Left ventricle myocardium inferior (tissue), 1 donor: ENCODE results near the gene GATAD2B. TPM values are rescaled to one million over a fixed set of nuclear protein-coding genes. Genes with fewer than 3 reads are reported as not detected.

Experiments used
- DNase-seq: peaks from one replicate; pipeline ENCODE4 v3.0.0-alpha.2; 2020
- H3K27ac ChIP-seq: fragments of 200-600 bp; replicated peaks from 2 replicates; pipeline ENCODE4 v1.8.0; 2021
- H3K27me3 ChIP-seq: fragments of 200-600 bp; 2 replicates; pipeline ENCODE4 v1.8.0; 2021; ENCODE audit warnings: low read depth
- H3K36me3 ChIP-seq: fragments of 200-600 bp; 2 replicates; pipeline ENCODE4 v1.8.0; 2021
- H3K4me1 ChIP-seq: fragments of 200-600 bp; 2 replicates; pipeline ENCODE4 v1.8.0; 2021
- H3K4me3 ChIP-seq: fragments of 200-600 bp; 2 replicates; pipeline ENCODE4 v1.8.0; 2021; ENCODE audit warnings: mild to moderate bottlenecking, moderate library complexity
- H3K9me3 ChIP-seq: fragments of 200-600 bp; replicated peaks from 2 replicates; pipeline ENCODE4 v1.8.0; 2021
- CTCF ChIP-seq: fragments of 200-600 bp; IDR thresholded peaks from 2 replicates; pipeline ENCODE4 v1.8.0; 2021; ENCODE audit warnings: antibody characterized with exemption, mild to moderate bottlenecking, borderline replicate concordance
- intact Hi-C: fragments of 100-400 bp; cut with micrococcal nuclease; formaldehyde crosslinking; loops from one replicate; pipeline ENCODE4 v1.11.0; 2022
- total RNA-seq: library from RNA; stranded (reverse); fragmentation: NEBNext Ultra II Directional; extraction: Animal tissue kit (Norgen Biotek cat#: 25700); gene quantifications from one replicate; pipeline ENCODE4 v1.2.1, GENCODE V29; 2021
- donor health status: DM: no; HTN: yes; CAD: no; lungs with severe emphysema.

GATAD2B gene
- total RNA-seq, 1 donor from 2014 or later, result 35.4 TPM

GRCh38 chr1:153877112-153877511 lies 45.7 kb downstream of the GATAD2B start:
- Histone ChIP-seq H3K36me3 (no peaks in the 10 kb centered on the region), H3K27ac (no peak overlapping the region), H3K4me1 (peaks cover 53% of the 10 kb centered on the region), H3K4me3 (no peak overlapping the region), H3K9me3 (no peaks in the 10 kb centered on the region), H3K27me3 (no peaks in the 10 kb centered on the region)
- DNase-seq, result no peak
- intact Hi-C loops, result no loop called here
- no peak for TF ChIP-seq CTCF

GRCh38 chr1:153872934-153873333 lies 49.8 kb downstream of the GATAD2B start:
- H3K9me3 ChIP-seq, result no peaks in the 10 kb centered on the region
- TF ChIP-seq CTCF, result no peak
- no peaks in the 10 kb centered on the region for H3K27me3 ChIP-seq
- peaks cover 5% of the 10 kb centered on the region for H3K36me3 ChIP-seq
- intact Hi-C loops, result no loop called here
- no peak overlapping the region for H3K4me3 ChIP-seq
- H3K27ac ChIP-seq, result no peak overlapping the region
- H3K4me1 ChIP-seq, result peaks cover 34% of the 10 kb centered on the region
- DNase-seq, result no peak

GRCh38 chr1:153872331-153872730 lies 50.4 kb downstream of the GATAD2B start:
- no peak overlapping the region for H3K27ac ChIP-seq
- no peak for TF ChIP-seq CTCF
- H3K36me3 ChIP-seq, result peaks cover 5% of the 10 kb centered on the region
- peaks cover 34% of the 10 kb centered on the region for H3K4me1 ChIP-seq
- no peak for DNase-seq
- H3K27me3 ChIP-seq, result no peaks in the 10 kb centered on the region
- H3K9me3 ChIP-seq, result no peaks in the 10 kb centered on the region
- no peak overlapping the region for H3K4me3 ChIP-seq
- intact Hi-C loops, result no loop called here

- H3K4me1 ChIP-seq, result peaks cover 28% of the 10 kb centered on the region
- TF ChIP-seq CTCF, result no peak
- H3K27ac ChIP-seq, result no peak overlapping the region
- H3K27me3 ChIP-seq, result no peaks in the 10 kb centered on the region
- no peak for DNase-seq
- H3K4me3 ChIP-seq, result no peak overlapping the region
- peaks cover 5% of the 10 kb centered on the region for H3K36me3 ChIP-seq
- H3K9me3 ChIP-seq, result no peaks in the 10 kb centered on the region
- intact Hi-C loops, result no loop called here
Observed at GRCh38 chr1:153869486-153869885, 53.3 kb downstream of the GATAD2B start.

- DNase-seq, result no peak
- H3K27ac ChIP-seq, result no peak overlapping the region
- TF ChIP-seq CTCF, result no peak
- no peaks in the 10 kb centered on the region for H3K9me3 ChIP-seq
- H3K4me1 ChIP-seq, result peaks cover 14% of the 10 kb centered on the region
- peaks cover 5% of the 10 kb centered on the region for H3K36me3 ChIP-seq
- intact Hi-C loops, result no loop called here
- H3K4me3 ChIP-seq, result no peak overlapping the region
- H3K27me3 ChIP-seq, result no peaks in the 10 kb centered on the region
Observed at GRCh38 chr1:153866045-153866850, 56.5 kb downstream of the GATAD2B start.
